Naive thymus-derived CD8-positive, alpha-beta T cell (primary cell): ENCODE results near the gene HES3. TPM values are rescaled to one million over a fixed set of nuclear protein-coding genes. Genes with fewer than 3 reads are reported as not detected.

ENCODE experiments used
- ATAC-seq, 2 donors: fragments of 150-1000 bp; cut with Tn5 transposase in 1 of 2; sonication (Bioruptor Pico), chemical (Tn5 transposase) in 1 of 2; 1 replicate in 1 of 2; 2 replicates in 1 of 2; pipeline ENCODE4 v1.10.0; 2021; ENCODE audit warnings: mild to moderate bottlenecking in 2 of 2, moderate library complexity in 2 of 2
- POLR2A ChIA-PET: fragments of 350-600 bp; sonication (Branson Sonifier 250); formaldehyde crosslinking; loops from one replicate; lab custom pipeline; 2021; ENCODE audit warnings: antibody characterized with exemption; lab: Charles Lee
- DNase-seq, 10 donors: peaks; one replicate each; pipeline versions ENCODE4 v3.0.0 to v3.0.0-alpha.2; 2020 to 2022
- H3K27ac Mint-ChIP-seq, 10 donors: one replicate each; pipeline ENCODE4 v1.8.0; 2020 to 2022; ENCODE audit warnings: mild to moderate bottlenecking in 10 of 10, mixed read lengths in 10 of 10, moderate library complexity in 4 of 10, inconsistent platforms in 1 of 10
- H3K27me3 Mint-ChIP-seq, 5 donors: one replicate each; pipeline ENCODE4 v1.8.0; 2021 to 2022; ENCODE audit warnings: mixed read lengths in 5 of 5
- H3K36me3 Mint-ChIP-seq, 3 donors: one replicate each; pipeline ENCODE4 v1.8.0; 2020 to 2022; ENCODE audit warnings: mixed read lengths in 3 of 3, mild to moderate bottlenecking in 2 of 3, inconsistent platforms in 1 of 3
- H3K4me1 Mint-ChIP-seq, 4 donors: one replicate each; pipeline ENCODE4 v1.8.0; 2021 to 2022; ENCODE audit warnings: mixed read lengths in 4 of 4
- H3K4me3 Mint-ChIP-seq, 10 donors: one replicate each; pipeline ENCODE4 v1.8.0; 2020 to 2022; ENCODE audit warnings: mild to moderate bottlenecking in 10 of 10, mixed read lengths in 10 of 10, moderate library complexity in 6 of 10, inconsistent platforms in 1 of 10
- H3K9me3 Mint-ChIP-seq, 9 donors: one replicate each; pipeline ENCODE4 v1.8.0; 2020 to 2022; ENCODE audit warnings: mixed read lengths in 9 of 9, mild to moderate bottlenecking in 3 of 9, inconsistent platforms in 1 of 9, moderate library complexity in 1 of 9
- polyA plus RNA-seq, 3 donors: library from polyadenylated mRNA; unstranded; fragments of 300-500 nt; fragmentation: Illumina TruSeq; gene quantifications; one replicate each; pipeline ENCODE4 v1.2.3, GENCODE V29; 2021
- total RNA-seq, 8 experiments: library from RNA in 2 of 8; stranded (reverse) in 2 of 8; gene quantifications; one replicate each; pipeline ENCODE4 v1.2.3 and lab custom pipeline; 2021 to 2026

Gene HES3
- total and polyA plus RNA-seq, 5 experiments from 2014 or later: not detected

- Mint-ChIP-seq H3K4me3 (no peak overlapping the region), H3K36me3 (peaks cover 0 to 57% (median 15%) of the 10 kb centered on the region in 3 donors), H3K27me3 (peaks cover 0 to 10% (median 4%) of the 10 kb centered on the region in 5 donors), H3K9me3 (no peaks in the 10 kb centered on the region), H3K4me1 (peaks cover 0 to 3% (median 0%) of the 10 kb centered on the region in 4 donors), H3K27ac (no peak overlapping the region)
- ATAC-seq (no peak), DNase-seq (no peak)
- POLR2A ChIA-PET: no interaction called here
These were observed 21.3 kb upstream of the HES3 start for GRCh38 chr1:6222636-6223035.

GRCh38 chr1:6223617-6224016 lies 20.4 kb upstream of the HES3 start:
- ATAC-seq (no peak), DNase-seq (no peak)
- Mint-ChIP-seq H3K9me3 (no peaks in the 10 kb centered on the region), H3K36me3 (peaks cover 0 to 63% (median 15%) of the 10 kb centered on the region in 3 donors), H3K27me3 (peaks cover 0 to under 1% (median 0%) of the 10 kb centered on the region in 5 donors), H3K4me3 (no peak overlapping the region), H3K4me1 (peaks cover 0 to 3% (median 0%) of the 10 kb centered on the region in 4 donors), H3K27ac (no peak overlapping the region)
- POLR2A ChIA-PET: no interaction called here

GRCh38 chr1:6224718-6225117 lies 19.3 kb upstream of the HES3 start:
- POLR2A ChIA-PET: no interaction called here
- peaks cover 0 to 71% (median 15%) of the 10 kb centered on the region in 3 donors for H3K36me3 Mint-ChIP-seq
- no peak for DNase-seq
- H3K9me3 Mint-ChIP-seq: no peaks in the 10 kb centered on the region
- no peak overlapping the region for H3K4me3 Mint-ChIP-seq
- no peak overlapping the region for H3K27ac Mint-ChIP-seq
- ATAC-seq: no peak
- no peaks in the 10 kb centered on the region for H3K27me3 Mint-ChIP-seq
- peaks cover 0 to 3% (median 0%) of the 10 kb centered on the region in 4 donors for H3K4me1 Mint-ChIP-seq

GRCh38 chr1:6225651-6226050 lies 18.3 kb upstream of the HES3 start:
- no peak for ATAC-seq
- peak overlapping the region in 1 of 10 donors; percentile 31 for H3K27ac Mint-ChIP-seq
- no peak overlapping the region for H3K4me3 Mint-ChIP-seq
- no peaks in the 10 kb centered on the region for H3K27me3 Mint-ChIP-seq
- H3K4me1 Mint-ChIP-seq: peaks cover 0 to 3% (median 0%) of the 10 kb centered on the region in 4 donors
- POLR2A ChIA-PET: no interaction called here
- DNase-seq: no peak
- H3K36me3 Mint-ChIP-seq: peaks cover 0 to 79% (median 15%) of the 10 kb centered on the region in 3 donors
- H3K9me3 Mint-ChIP-seq: no peaks in the 10 kb centered on the region

GRCh38 chr1:6233376-6233775 lies 10.6 kb upstream of the HES3 start:
- H3K4me3 Mint-ChIP-seq: peak overlapping the region in 4 of 10 donors; percentile 11 to 77 (median 70)
- POLR2A ChIA-PET: no interaction called here
- ATAC-seq (no peak), DNase-seq (no peak)
- H3K27me3 Mint-ChIP-seq: peaks cover 0 to under 1% (median 0%) of the 10 kb centered on the region in 5 donors
- H3K27ac Mint-ChIP-seq: no peak overlapping the region
- H3K9me3 Mint-ChIP-seq: no peaks in the 10 kb centered on the region
- peaks cover 4 to 19% (median 17%) of the 10 kb centered on the region in 4 donors for H3K4me1 Mint-ChIP-seq
- peaks cover 0 to 51% (median 8%) of the 10 kb centered on the region in 3 donors for H3K36me3 Mint-ChIP-seq

GRCh38 chr1:6234502-6235295 lies 9.3 kb upstream of the HES3 start:
- POLR2A ChIA-PET: interaction anchor here (0.6 to 1.5 kb wide), 3 partner anchors 35 to 159 kb away, joined by 3 to 5 read pairs (median 4); partner anchors contain the start of genes ACOT7 and RPL22
- ATAC-seq (no peak), DNase-seq (no peak)
- Mint-ChIP-seq H3K9me3 (no peaks in the 10 kb centered on the region), H3K27me3 (peaks cover 3 to 14% (median 9%) of the 10 kb centered on the region in 5 donors), H3K4me3 (peak overlapping the region; percentile 80 to 91 (median 87)), H3K27ac (peak overlapping the region in 7 of 10 donors; percentile 8 to 70 (median 44)), H3K36me3 (peaks cover 0 to 40% (median 8%) of the 10 kb centered on the region in 3 donors), H3K4me1 (peaks cover 4 to 19% (median 17%) of the 10 kb centered on the region in 4 donors)

GRCh38 chr1:6235296-6235677 lies 8.7 kb upstream of the HES3 start:
- ATAC-seq (peak in 1 of 2 donors; percentile 27), DNase-seq (peak in 1 of 10 donors; percentile 7)
- Mint-ChIP-seq H3K9me3 (no peaks in the 10 kb centered on the region), H3K4me1 (peaks cover 4 to 19% (median 17%) of the 10 kb centered on the region in 4 donors), H3K4me3 (peak overlapping the region; percentile 80 to 91 (median 87)), H3K27me3 (peaks cover 6 to 20% (median 9%) of the 10 kb centered on the region in 5 donors), H3K36me3 (peaks cover 0 to 34% (median 8%) of the 10 kb centered on the region in 3 donors), H3K27ac (peak overlapping the region in 7 of 10 donors; percentile 8 to 70 (median 45))
- POLR2A ChIA-PET: interaction anchor here (1.0 to 1.5 kb wide), 2 partner anchors 35 to 158 kb away, joined by 4 to 5 read pairs; partner anchors contain the start of genes ACOT7 and RPL22

- Mint-ChIP-seq H3K4me1 (peaks cover 10 to 27% (median 25%) of the 10 kb centered on the region in 4 donors), H3K4me3 (peak overlapping the region in 9 of 10 donors; percentile 18 to 84 (median 62)), H3K36me3 (peaks cover 0 to 18% (median 7%) of the 10 kb centered on the region in 3 donors), H3K27me3 (peaks cover 15 to 34% (median 21%) of the 10 kb centered on the region in 5 donors), H3K9me3 (peaks cover 0 to 3% (median 0%) of the 10 kb centered on the region in 9 donors), H3K27ac (peak overlapping the region in 1 of 10 donors; percentile 43)
- POLR2A ChIA-PET: no interaction called here
- ATAC-seq: no peak
- no peak for DNase-seq
These were observed 6.9 kb upstream of the HES3 start for GRCh38 chr1:6237093-6237492.

- POLR2A ChIA-PET: interaction anchor here (0.7 kb wide), 1 partner anchor 209 kb away, joined by 3 read pairs; no protein-coding TSS in a partner anchor
- Mint-ChIP-seq H3K36me3 (peaks cover 0 to 2% (median 0%) of the 10 kb centered on the region in 3 donors), H3K27me3 (peaks cover 15 to 47% (median 23%) of the 10 kb centered on the region in 5 donors), H3K9me3 (peaks cover 0 to 3% (median 0%) of the 10 kb centered on the region in 9 donors), H3K4me1 (peaks cover 8 to 20% (median 17%) of the 10 kb centered on the region in 4 donors), H3K4me3 (peak overlapping the region in 1 of 10 donors; percentile 26), H3K27ac (no peak overlapping the region)
- ATAC-seq: no peak
- no peak for DNase-seq
These were observed 4.7 kb upstream of the HES3 start for GRCh38 chr1:6239213-6239752.

- peaks cover 0 to 3% (median 0%) of the 10 kb centered on the region in 9 donors for H3K9me3 Mint-ChIP-seq
- no peak overlapping the region for H3K4me3 Mint-ChIP-seq
- peaks cover 15 to 53% (median 26%) of the 10 kb centered on the region in 5 donors for H3K27me3 Mint-ChIP-seq
- peaks cover 0 to 2% (median 0%) of the 10 kb centered on the region in 3 donors for H3K36me3 Mint-ChIP-seq
- no peak for DNase-seq
- H3K27ac Mint-ChIP-seq: no peak overlapping the region
- POLR2A ChIA-PET: interaction anchor here (0.6 to 0.7 kb wide), 2 partner anchors 160 to 208 kb away, joined by 3 read pairs; no protein-coding TSS in a partner anchor
- no peak for ATAC-seq
- H3K4me1 Mint-ChIP-seq: peaks cover 6 to 13% (median 11%) of the 10 kb centered on the region in 4 donors
These were observed 3.8 kb upstream of the HES3 start for GRCh38 chr1:6239950-6240768.

GRCh38 chr1:6241107-6241886 lies 2.7 kb upstream of the HES3 start:
- Mint-ChIP-seq H3K4me3 (peak overlapping the region in 8 of 10 donors; percentile 20 to 68 (median 42)), H3K4me1 (peaks cover 6 to 13% (median 10%) of the 10 kb centered on the region in 4 donors), H3K27ac (no peak overlapping the region), H3K36me3 (peaks cover 0 to 2% (median 0%) of the 10 kb centered on the region in 3 donors), H3K27me3 (peaks cover 15 to 56% (median 26%) of the 10 kb centered on the region in 5 donors), H3K9me3 (peaks cover 0 to 3% (median 0%) of the 10 kb centered on the region in 9 donors)
- ATAC-seq (no peak), DNase-seq (no peak)
- POLR2A ChIA-PET: no interaction called here
